A549 (cell line): ENCODE data around the gene HINT1.

Experiments
- CEBPB ChIP-seq, 2 experiments: fragments of >200 bp in 1 of 2; sonication (Bioruptor Twin) in 1 of 2; formaldehyde crosslinking in 1 of 2; IDR thresholded peaks; 2 replicates each; pipeline ENCODE4 v1.6.1; 2012 to 2016
- CTCF ChIP-seq: fragments of >200 bp; sonication (Bioruptor Twin); formaldehyde crosslinking; IDR thresholded peaks from 3 replicates; pipeline ENCODE4 v1.5.1; 2016
- HOXA7 ChIP-seq: fragments of 250-450 bp; sonication (Bioruptor Pico); IDR thresholded peaks from 2 replicates; pipeline ENCODE4 v1.5.0; 2020; ENCODE audit warnings: mild to moderate bottlenecking, moderate library complexity
- MAFK ChIP-seq: fragments of 450-650 bp; IDR thresholded peaks from 2 replicates; pipeline ENCODE4 v1.6.1; 2014; ENCODE audit not compliant: partially characterized antibody
- RNF2 ChIP-seq: fragments of 200-600 bp; sonication (generic); IDR thresholded peaks from 2 replicates; pipeline ENCODE4 v1.6.1; 2016; ENCODE audit warnings: low read depth, mild to moderate bottlenecking, antibody characterized with exemption, moderate library complexity, borderline replicate concordance
- SREBF2 ChIP-seq: fragments of 450-650 bp; IDR thresholded peaks from 2 replicates; pipeline ENCODE4 v1.6.1; 2014; ENCODE audit warnings: mild to moderate bottlenecking, moderate library complexity
- ZC3H11A ChIP-seq: fragments of 450-650 bp; IDR thresholded peaks from 2 replicates; pipeline ENCODE4 v1.6.1; 2014; ENCODE audit warnings: antibody characterized with exemption, mild to moderate bottlenecking

GRCh38 chr5:131147258-131147657 lies 17.8 kb downstream of the HINT1 start:
- no peak for TF ChIP-seq CTCF
- no peak for TF ChIP-seq HOXA7
- no peak for TF ChIP-seq MAFK
- TF ChIP-seq ZC3H11A = no peak
- TF ChIP-seq SREBF2 = no peak
- no peak for TF ChIP-seq RNF2
- TF ChIP-seq CEBPB (IDR thresholded peaks at IDR 0.05) = no peak
